HG03575 (cell line): Measurements from ENCODE around the gene FER.
"Not testable (repeated sequence)": the region's sequence is repeated elsewhere in the genome, so short reads cannot be mapped to it uniquely, and the experiment has no call there.

Source experiments
- ATAC-seq: cut with Tn5 transposase; IDR thresholded peaks from one replicate; pipeline ENCODE4 v1.9.1; 2021; ENCODE audit not compliant: unreplicated experiment, insufficient number of reproducible peaks, low FRiP score; ENCODE audit errors: extremely low read depth

FER gene

GRCh38 chr5:109136906-109137305 is 389.2 kb downstream of the FER start:
- no peak for ATAC-seq

DNA sequence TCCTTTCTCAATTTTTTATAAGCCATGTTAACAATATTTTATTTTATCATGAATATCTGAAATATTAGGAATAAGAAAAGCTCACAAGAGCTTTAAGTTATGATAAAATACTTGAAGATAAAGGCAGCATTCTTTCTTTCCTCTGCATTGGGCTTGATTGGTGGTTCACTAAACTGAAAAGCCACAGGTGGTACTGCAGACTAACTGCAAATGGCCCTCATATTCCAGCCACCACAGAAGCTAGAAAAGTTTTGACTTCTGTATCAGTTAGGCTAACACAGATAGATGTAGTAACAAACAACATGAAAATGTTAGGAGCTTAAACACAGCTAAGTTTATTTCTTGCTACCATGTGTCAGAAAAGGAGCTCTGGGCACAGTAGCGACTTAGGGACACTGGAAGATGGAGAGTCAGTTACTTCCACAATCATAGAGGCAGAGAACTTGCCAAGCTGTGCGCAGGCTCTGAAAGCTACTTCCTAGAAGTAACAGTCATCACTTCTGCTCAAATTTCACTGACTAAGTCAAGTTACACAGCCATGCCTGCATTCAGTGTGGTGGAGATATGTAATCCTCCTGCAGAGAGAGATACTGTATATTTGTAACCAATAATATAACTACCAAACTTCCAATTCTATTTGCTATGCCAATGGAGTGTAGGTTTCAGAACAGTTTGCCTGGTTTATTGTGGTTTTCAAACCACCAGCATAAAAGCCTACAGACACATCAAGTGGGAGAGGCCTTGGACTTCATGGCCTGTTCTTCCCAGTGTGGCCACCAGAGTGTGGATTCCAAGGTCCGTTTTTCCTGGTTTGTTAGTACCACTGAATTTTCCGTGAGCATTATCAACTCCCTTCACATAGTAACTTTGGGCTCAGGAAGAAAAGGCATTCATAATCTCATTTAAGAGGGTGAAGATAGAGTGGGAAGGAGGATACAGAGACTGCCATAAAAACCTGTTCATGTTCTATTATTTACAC is 393.8 kb downstream of the FER start:
- ATAC-seq = no peak

DNA sequence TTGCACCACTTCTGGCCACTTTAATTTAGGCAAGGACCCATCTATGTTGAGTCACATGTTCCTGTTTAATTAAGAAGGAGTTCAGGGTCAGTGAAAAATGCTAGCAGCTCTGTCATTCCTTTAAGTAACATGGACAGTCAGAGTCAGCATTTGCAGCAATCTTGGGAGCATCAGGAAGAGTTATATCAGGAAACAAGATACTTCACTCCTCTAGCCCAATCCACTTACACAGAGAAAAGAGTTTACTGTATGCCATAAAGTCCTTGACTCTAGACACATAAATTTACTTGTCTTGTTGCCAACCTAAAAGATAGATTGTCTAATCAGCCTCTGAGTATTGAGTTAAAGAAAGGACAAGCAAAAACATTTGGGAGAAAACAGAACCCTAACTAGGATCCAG is 395.3 kb downstream of the FER start:
- ATAC-seq = no peak

DNA sequence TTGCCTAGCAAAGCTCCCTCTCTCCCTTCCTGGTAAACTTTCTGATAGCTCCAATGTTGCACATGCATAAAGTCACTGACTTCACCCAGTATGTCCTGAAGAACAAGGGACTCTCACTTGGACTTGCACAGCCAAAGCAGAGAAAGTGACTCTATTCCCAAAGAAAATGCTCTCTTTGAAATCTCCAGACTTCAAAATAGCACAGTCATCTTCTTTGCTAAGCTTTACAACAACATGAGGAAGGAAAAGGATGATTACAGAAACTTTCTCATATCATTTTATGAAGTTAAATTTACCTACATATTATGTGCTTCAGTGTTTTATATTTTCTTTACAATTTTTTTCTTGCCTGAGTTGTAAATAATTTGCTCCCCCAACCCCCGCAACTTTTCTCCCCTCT is 397.4 kb downstream of the FER start:
- no peak for ATAC-seq

DNA sequence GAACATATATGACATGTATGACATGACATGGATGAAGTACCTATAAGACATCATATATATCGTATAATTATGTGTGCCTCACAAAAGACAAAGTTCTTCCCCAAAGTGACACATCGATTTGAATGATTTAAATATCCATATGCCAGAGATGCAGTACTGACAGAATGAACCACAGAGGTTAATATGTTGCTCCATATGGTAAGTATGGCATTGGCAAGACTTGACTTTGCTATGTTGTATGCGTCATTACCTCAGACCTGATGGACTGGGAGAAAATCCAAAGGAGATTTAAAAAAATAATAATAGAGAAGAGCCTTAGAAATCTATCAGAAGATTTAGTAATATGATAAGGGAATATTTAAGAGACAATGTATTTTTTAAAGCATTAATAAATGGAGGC is 398.9 kb downstream of the FER start:
- ATAC-seq = no peak

GRCh38 chr5:109152565-109152964 is 404.9 kb downstream of the FER start:
- no peak for ATAC-seq

GRCh38 chr5:109155625-109156024 is 407.9 kb downstream of the FER start:
- peak; percentile 56 for ATAC-seq

DNA sequence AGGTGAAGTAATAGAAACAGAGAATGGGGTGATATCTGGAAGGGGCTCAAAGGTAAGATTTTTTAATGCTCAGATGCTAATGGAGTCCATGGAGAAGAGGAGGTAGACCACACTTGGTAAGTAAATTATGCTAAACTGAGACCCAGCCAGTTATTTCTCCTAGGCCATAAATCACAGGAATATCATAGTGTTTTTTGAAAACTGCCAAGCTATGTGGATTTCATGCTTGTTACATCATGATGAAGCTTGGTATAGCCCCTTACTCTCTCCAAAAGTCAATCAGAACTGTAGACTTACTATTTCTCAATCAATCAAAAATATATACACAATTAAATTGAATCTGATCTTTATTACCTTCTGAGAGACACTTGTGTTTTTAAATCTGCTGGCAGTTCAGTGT is 409.2 kb downstream of the FER start:
- no peak for ATAC-seq

DNA sequence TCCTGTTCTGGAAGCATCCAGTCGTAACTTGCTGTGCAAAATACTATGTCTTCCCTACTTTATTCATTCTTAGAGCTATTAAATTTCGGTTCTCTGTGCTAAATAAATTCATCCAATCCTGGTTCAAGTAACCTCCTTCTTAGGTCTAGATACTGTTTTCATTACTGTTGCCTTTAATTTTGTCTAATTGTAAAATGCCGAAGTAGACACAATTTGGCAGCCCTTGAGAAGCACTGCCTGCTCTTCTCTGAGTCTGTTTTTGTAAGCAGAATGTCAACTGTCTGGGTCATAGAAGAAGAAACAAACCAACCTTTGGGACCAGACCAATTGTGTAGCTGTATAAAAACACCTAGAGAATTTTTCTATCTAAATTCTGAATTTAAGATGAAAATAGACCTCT is 412.8 kb downstream of the FER start:
- no peak for ATAC-seq

DNA sequence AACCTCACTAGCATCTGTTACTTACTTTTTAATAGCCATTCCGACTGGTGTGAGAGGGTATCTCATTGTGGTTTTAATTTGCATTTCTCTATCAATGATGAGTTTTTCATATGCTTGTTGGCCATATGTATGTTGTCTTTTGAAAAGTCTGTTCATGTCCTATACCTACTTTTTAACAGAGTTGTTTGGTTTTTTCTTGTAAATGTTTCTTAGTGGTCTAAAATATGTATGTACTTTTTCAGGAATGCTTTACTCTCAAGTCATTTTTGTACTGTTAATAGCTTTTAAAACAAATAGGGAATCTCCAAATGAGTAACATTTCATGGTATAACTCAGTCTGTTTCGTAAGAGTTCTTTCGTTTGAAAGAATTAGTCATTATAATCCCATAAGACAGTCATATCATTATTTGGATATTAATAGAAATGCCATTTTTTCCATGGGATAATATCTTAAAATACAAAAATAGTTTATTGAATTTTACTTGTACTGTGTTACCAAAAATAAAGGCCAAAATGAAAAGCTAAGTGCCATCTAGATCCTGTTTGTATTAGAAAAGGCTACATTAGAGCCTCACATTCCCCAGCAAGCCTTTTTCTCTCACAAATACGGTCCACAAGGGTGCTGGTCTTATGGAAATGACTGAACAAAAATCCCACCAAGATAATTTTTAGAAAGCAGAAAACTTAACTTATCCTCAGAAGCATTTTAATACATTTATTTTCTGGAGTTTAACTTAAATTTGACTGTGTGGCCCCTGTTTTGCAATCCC is 414.4 kb downstream of the FER start:
- peak; percentile 91 for ATAC-seq

DNA sequence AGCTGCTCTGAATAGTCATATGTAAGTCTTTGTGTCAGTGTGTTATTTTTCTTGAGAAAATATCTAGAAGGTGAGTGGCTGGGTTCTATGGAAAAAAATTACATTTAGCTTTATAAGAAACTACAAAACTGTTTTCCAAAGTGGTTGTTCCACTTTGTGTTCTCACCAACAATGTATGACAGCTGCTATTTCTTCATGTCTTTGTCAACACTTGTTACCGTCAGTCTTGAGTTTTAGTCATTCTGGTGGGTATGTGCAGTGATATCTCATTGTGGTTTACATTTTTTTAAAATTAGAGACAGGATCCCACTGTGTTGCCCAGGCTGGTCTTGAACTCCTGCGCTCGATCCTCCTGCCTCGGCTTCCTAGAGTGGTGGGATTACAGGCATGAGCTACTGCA is 415.6 kb downstream of the FER start:
- ATAC-seq = no peak

- ATAC-seq = no peak
These were observed 416.3 kb downstream of the FER start for GRCh38 chr5:109164001-109164400.

DNA sequence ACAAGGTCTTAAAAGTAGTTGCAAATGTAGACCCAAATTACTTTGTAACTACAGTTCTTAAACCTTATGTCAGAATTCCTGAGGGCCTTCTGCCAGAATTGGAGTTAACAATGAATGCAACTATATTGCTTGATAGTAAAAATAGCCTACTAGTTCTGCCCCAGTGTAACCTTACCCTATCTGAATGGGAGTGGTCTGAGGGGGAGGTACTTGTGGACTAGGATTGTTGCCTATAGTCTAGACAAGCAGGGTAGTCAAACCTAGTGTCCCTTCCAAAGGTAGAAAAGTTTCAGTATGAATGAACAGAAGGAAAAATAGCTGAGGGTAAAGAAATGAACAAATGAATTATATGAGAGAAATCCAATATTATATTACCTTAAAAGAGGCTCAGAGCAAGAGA is 419.9 kb downstream of the FER start:
- no peak for ATAC-seq

- ATAC-seq = no peak
These were observed 420.5 kb downstream of the FER start for GRCh38 chr5:109168151-109168550.

GRCh38 chr5:109170629-109171350 is 423.1 kb downstream of the FER start:
- no peak for ATAC-seq

GRCh38 chr5:109171437-109172073 is 423.9 kb downstream of the FER start:
- not testable (repeated sequence) for ATAC-seq

DNA sequence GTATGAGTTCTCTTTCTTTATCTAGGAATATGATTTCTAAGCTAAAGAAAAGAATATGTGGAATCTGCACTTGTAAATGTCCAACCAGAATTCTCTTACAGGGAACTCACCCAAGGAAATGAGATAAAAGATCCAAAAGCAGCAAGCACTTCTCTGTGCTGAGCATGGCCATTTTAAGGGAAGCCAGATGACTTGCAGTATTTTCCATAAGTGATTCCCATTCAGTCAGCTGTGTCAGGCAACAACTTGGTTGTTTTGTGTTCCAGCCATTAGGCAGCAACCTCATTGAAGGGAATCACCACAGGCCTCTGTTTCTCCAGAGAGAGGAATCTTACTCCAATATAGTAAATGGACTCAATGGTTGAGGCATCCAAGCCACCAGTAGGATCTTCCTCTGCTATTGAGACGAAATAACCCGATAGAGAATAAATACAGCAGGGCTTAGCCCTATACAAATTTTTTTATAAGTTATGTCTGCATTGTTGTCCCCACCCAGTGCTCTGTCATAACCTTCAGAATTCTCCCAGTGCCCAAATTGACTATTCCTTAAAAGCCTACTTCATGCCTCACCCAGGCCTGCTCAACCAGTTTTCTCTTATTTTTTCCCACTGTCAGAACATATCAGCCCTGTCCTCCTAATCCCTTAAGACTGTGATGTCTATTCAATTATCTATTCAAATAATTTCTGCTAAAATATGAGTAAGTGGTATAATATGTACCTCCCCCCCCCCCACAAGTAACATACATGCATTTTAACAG is 425.5 kb downstream of the FER start:
- no peak for ATAC-seq

- no peak for ATAC-seq
These were observed 429.5 kb downstream of the FER start for GRCh38 chr5:109177227-109177626.
